Measurements from ENCODE around the gene CSGALNACT2.

Gene CSGALNACT2

GRCh38 chr10:43115881-43116595, 22.2 kb upstream of the CSGALNACT2 start:
- H3K4me2 ChIP-seq (ENCODE audit: low read depth, low read length, poor library complexity, severe bottlenecking): no peak overlapping the region
- no peaks in the 10 kb centered on the region for H3K36me3 ChIP-seq (ENCODE audit: low read length)
- no peaks in the 10 kb centered on the region for H3K79me2 ChIP-seq (ENCODE audit: insufficient read depth, low read length)
- no peaks in the 10 kb centered on the region for H3K27me3 ChIP-seq (ENCODE audit: low read length)
- no peaks in the 10 kb centered on the region for H3F3A ChIP-seq (ENCODE audit: insufficient read depth)
- TF ChIP-seq CTCF (IDR thresholded peaks at IDR 0.05; ENCODE audit: insufficient read depth, low read length, poor library complexity, severe bottlenecking): no peak
- TF ChIP-seq EZH2phosphoT487 (conservative IDR thresholded peaks at IDR 0.05; ENCODE audit: low read length): no peak
- H3K27ac ChIP-seq (ENCODE audit: low read depth, low read length): no peak overlapping the region
- H3K4me3 ChIP-seq (ENCODE audit: insufficient read depth, low read length, poor library complexity, severe bottlenecking): no peak overlapping the region
- no peaks in the 10 kb centered on the region for H3K9me2 ChIP-seq (replicated peaks; ENCODE audit: insufficient read depth, low read length)
- H3K9me3 ChIP-seq (ENCODE audit: insufficient read depth, low read length): no peaks in the 10 kb centered on the region
- H3K9ac ChIP-seq (ENCODE audit: low read length): no peak overlapping the region
- H2AFZ ChIP-seq (ENCODE audit: low read depth, low read length, severe bottlenecking): no peak overlapping the region
- no peaks in the 10 kb centered on the region for H4K20me1 ChIP-seq (ENCODE audit: low read depth, low read length)

GRCh38 chr10:43116596-43116995, 21.6 kb upstream of the CSGALNACT2 start:
- H3K36me3 ChIP-seq (ENCODE audit: low read length): no peaks in the 10 kb centered on the region
- TF ChIP-seq EZH2phosphoT487 (conservative IDR thresholded peaks at IDR 0.05; ENCODE audit: low read length): no peak
- TF ChIP-seq CTCF (IDR thresholded peaks at IDR 0.05; ENCODE audit: insufficient read depth, low read length, poor library complexity, severe bottlenecking): no peak
- H2AFZ ChIP-seq (ENCODE audit: low read depth, low read length, severe bottlenecking): no peak overlapping the region
- no peaks in the 10 kb centered on the region for H3K9me3 ChIP-seq (ENCODE audit: insufficient read depth, low read length)
- no peaks in the 10 kb centered on the region for H3K9me2 ChIP-seq (replicated peaks; ENCODE audit: insufficient read depth, low read length)
- no peaks in the 10 kb centered on the region for H4K20me1 ChIP-seq (ENCODE audit: low read depth, low read length)
- H3K27ac ChIP-seq (ENCODE audit: low read depth, low read length): no peak overlapping the region
- no peak overlapping the region for H3K4me2 ChIP-seq (ENCODE audit: low read depth, low read length, poor library complexity, severe bottlenecking)
- H3K9ac ChIP-seq (ENCODE audit: low read length): no peak overlapping the region
- H3K79me2 ChIP-seq (ENCODE audit: insufficient read depth, low read length): no peaks in the 10 kb centered on the region
- no peaks in the 10 kb centered on the region for H3F3A ChIP-seq (ENCODE audit: insufficient read depth)
- no peaks in the 10 kb centered on the region for H3K27me3 ChIP-seq (ENCODE audit: low read length)
- no peak overlapping the region for H3K4me3 ChIP-seq (ENCODE audit: insufficient read depth, low read length, poor library complexity, severe bottlenecking)

- no peak for TF ChIP-seq CTCF (IDR thresholded peaks at IDR 0.05; ENCODE audit: insufficient read depth, low read length, poor library complexity, severe bottlenecking)
- no peak for TF ChIP-seq EZH2phosphoT487 (conservative IDR thresholded peaks at IDR 0.05; ENCODE audit: low read length)
- Histone ChIP-seq H3K4me2 (ENCODE audit: low read depth, low read length, poor library complexity, severe bottlenecking) (no peak overlapping the region), H3F3A (ENCODE audit: insufficient read depth) (no peaks in the 10 kb centered on the region), H3K27me3 (ENCODE audit: low read length) (no peaks in the 10 kb centered on the region), H3K4me3 (ENCODE audit: insufficient read depth, low read length, poor library complexity, severe bottlenecking) (no peak overlapping the region), H3K79me2 (ENCODE audit: insufficient read depth, low read length) (no peaks in the 10 kb centered on the region), H4K20me1 (ENCODE audit: low read depth, low read length) (no peaks in the 10 kb centered on the region), H3K36me3 (ENCODE audit: low read length) (no peaks in the 10 kb centered on the region), H3K9me3 (ENCODE audit: insufficient read depth, low read length) (no peaks in the 10 kb centered on the region), H2AFZ (ENCODE audit: low read depth, low read length, severe bottlenecking) (no peak overlapping the region), H3K9ac (ENCODE audit: low read length) (no peak overlapping the region), H3K9me2 (replicated peaks; ENCODE audit: insufficient read depth, low read length) (no peaks in the 10 kb centered on the region), H3K27ac (ENCODE audit: low read depth, low read length) (no peak overlapping the region)
Measured at GRCh38 chr10:43117031-43117776, 21.0 kb upstream of the CSGALNACT2 start.

Measured in SU-DHL-6 (cell line).